ENCODE measurements around the gene TUG1. TPM values are rescaled to one million over a fixed set of nuclear protein-coding genes. Genes with fewer than 3 reads are reported as not detected.

TUG1 gene
- 100 to 1,000 TPM; 129 to 132 TPM for total RNA-seq
- 10 to 100 TPM; 12.3 to 20.6 TPM for polyA plus RNA-seq

DNA sequence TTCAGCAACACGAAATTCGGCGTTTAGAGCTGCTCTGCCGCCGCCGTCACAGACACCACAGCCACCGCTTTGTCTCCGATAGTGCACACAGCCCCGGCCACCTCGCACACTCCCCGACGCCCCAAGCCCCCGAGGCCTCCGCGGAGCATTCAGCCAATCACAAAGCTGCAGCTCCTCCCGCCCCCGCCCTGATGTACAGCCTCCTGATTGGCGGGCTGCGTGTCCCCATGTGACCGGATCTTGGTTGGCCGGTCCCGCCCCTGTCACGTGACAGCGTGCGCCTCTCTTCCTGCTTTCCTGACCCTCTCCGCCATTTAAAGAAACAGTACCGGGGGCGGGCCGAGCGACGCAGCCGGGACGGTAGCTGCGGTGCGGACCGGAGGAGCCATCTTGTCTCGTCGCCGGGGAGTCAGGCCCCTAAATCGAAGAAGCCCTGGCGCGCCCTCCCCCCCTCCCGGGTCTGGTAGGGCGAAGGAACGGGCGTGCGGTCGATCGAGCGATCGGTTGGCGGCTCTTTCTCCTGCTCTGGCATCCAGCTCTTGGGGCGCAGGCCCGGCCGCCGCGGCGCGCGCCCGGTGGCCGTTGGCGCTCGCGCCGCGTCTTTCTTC, at the start of gene TUG1:
Gene TUG1, plus strand, starts transcription at position 342 of the 608 bp plus-strand sequence.
- Mint-ChIP-seq H3K27me3 (no peaks in the 10 kb centered on the region), H3K9me3 (peaks cover 9 to 53% (median 38%) of the 10 kb centered on the region in 8 donors), H3K4me1 (peaks cover 30 to 69% (median 52%) of the 10 kb centered on the region in 4 donors), H3K36me3 (peaks cover 50 to 55% of the 10 kb centered on the region in 2 donors), H3K4me3 (peak within 1 kb of the TSS; percentile 89 to 96 (median 94)), H3K27ac (peak within 1 kb of the TSS; percentile 94 to 98 (median 97))
- intact Hi-C loops (cut with micrococcal nuclease), result loop anchor here (1.0 to 2.0 kb wide), 6 partner anchors 26 to 377 kb away; partner anchors contain the start of genes LIMK2, SLC35E4 and SMTN
- DNase-seq, result peak; percentile 97 to 99 (median 98)
- H3K27me3 ChIP-seq (ENCODE audit: insufficient read depth, low read length), result no peaks in the 10 kb centered on the region
- H3K4me3 ChIP-seq (ENCODE audit: low read length in 2 of 2), result peak within 1 kb of the TSS; percentile 68 to 80
- ChIA-PET POLR2A (ENCODE audit: partially characterized antibody) (interaction anchor here (1.0 to 7.4 kb wide), 26 partner anchors 13 to 1505 kb away, joined by 3 to 142 read pairs (median 6); partner anchors contain the start of genes FBXO7, PATZ1, PES1 and PIK3IP1), CTCF (ENCODE audit: partially characterized antibody) (interaction anchor here (1.0 to 3.6 kb wide), 13 partner anchors 10 to 169 kb away, joined by 3 to 35 read pairs (median 4); no protein-coding TSS in a partner anchor)
- peaks cover 39% of the 10 kb centered on the region for H3K4me1 ChIP-seq (ENCODE audit: insufficient read depth, low read length)
- peak within 1 kb of the TSS; percentile 90 for H3K27ac ChIP-seq (ENCODE audit: low read depth, low read length)
- peaks cover 26% of the 10 kb centered on the region for H3K36me3 ChIP-seq (ENCODE audit: insufficient read depth, low read length)
- peaks cover 5 to 27% of the 10 kb centered on the region in 2 donors for H3K9me3 ChIP-seq (ENCODE audit: control insufficient read depth in 1 of 2, low read length in 2 of 2)

DNA sequence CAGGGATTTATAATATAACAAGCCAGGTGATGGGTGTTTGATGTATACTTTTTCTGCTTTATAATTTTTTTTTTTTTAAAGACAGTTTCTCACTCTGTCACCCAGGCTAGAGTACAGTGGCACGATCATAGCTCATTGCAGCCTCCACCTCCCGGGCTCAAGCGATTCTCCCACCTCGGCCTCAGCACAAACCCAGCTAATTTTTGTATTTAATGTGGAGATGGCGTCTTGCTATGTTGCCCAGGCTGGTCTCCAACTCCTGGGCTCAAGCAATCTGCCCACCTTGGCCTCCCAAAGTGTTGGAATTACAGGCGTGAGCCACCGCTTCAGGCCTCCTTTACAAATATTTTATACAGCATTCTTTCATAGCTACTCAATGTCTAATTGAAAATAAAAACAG, 49.1 kb upstream of the TUG1 start:
- CTCF ChIA-PET (ENCODE audit: partially characterized antibody), result interaction anchor here (0.5 to 5.9 kb wide), 38 partner anchors 8 to 1326 kb away, joined by 3 to 95 read pairs (median 4); partner anchors contain the start of genes MORC2, PES1, SLC35E4 and TUG1
- peak overlapping the region in 1 of 7 donors; percentile 80 for H3K27ac Mint-ChIP-seq

DNA sequence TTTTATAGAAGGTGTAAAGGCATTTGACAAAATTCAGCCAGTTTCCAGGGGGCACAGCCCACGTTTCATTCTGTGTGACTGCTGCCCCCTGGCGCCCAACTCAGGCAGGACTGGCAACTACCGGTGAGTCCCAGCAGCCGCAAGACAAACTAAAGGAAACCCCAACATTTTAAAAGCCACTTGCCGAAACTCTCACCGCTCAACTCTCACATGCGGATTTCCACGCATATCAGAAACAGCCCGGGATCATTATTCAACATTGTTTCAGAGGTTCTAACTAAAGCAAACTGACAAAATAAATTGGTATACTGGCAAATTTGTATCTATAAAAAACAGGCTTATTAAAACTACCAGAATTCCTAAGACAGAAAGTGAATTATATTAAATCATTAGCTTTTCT, 48.7 kb upstream of the TUG1 start:
- peak; percentile 71 to 78 (median 77) for DNase-seq
- Mint-ChIP-seq H3K27me3 (no peaks in the 10 kb centered on the region), H3K4me3 (peak overlapping the region; percentile 69 to 86 (median 76)), H3K27ac (peak overlapping the region in 5 of 7 donors; percentile 5 to 80 (median 73)), H3K36me3 (peaks cover 6 to 19% of the 10 kb centered on the region in 2 donors), H3K9me3 (peaks cover 0 to under 1% (median 0%) of the 10 kb centered on the region in 8 donors), H3K4me1 (peaks cover 7 to 20% (median 14%) of the 10 kb centered on the region in 4 donors)
- ChIA-PET POLR2A (ENCODE audit: partially characterized antibody) (interaction anchor here (0.6 to 6.4 kb wide), 6 partner anchors 19 to 285 kb away, joined by 3 to 80 read pairs (median 14); partner anchors contain the start of genes MORC2, SLC35E4 and TUG1), CTCF (ENCODE audit: partially characterized antibody) (interaction anchor here (0.7 to 5.9 kb wide), 33 partner anchors 9 to 1325 kb away, joined by 3 to 95 read pairs (median 3); partner anchors contain the start of genes MORC2, PES1, SLC35E4 and TUG1)
- Histone ChIP-seq H3K4me3 (ENCODE audit: low read length in 2 of 2) (no peak overlapping the region), H3K9me3 (ENCODE audit: control insufficient read depth in 1 of 2, low read length in 2 of 2) (peaks cover 0 to 3% of the 10 kb centered on the region in 2 donors), H3K27me3 (ENCODE audit: insufficient read depth, low read length) (no peaks in the 10 kb centered on the region), H3K36me3 (ENCODE audit: insufficient read depth, low read length) (no peaks in the 10 kb centered on the region), H3K27ac (ENCODE audit: low read depth, low read length) (no peak overlapping the region), H3K4me1 (ENCODE audit: insufficient read depth, low read length) (peaks cover 23% of the 10 kb centered on the region)
- intact Hi-C loops (cut with micrococcal nuclease), result loop anchor here (1.0 to 2.0 kb wide), 4 partner anchors 20 to 286 kb away; partner anchors contain the start of gene TUG1

More for the DNA sequence above, 49.1 kb upstream of the TUG1 start:
- peaks cover 4 to 16% of the 10 kb centered on the region in 2 donors for H3K36me3 Mint-ChIP-seq
- peaks cover 7 to 20% (median 14%) of the 10 kb centered on the region in 4 donors for H3K4me1 Mint-ChIP-seq
- DNase-seq, result no peak
- H3K4me3 Mint-ChIP-seq, result peak overlapping the region in 2 of 8 donors; percentile 79 to 86
- no peaks in the 10 kb centered on the region for H3K27me3 ChIP-seq (ENCODE audit: insufficient read depth, low read length)
- peaks cover 0 to 3% of the 10 kb centered on the region in 2 donors for H3K9me3 ChIP-seq (ENCODE audit: control insufficient read depth in 1 of 2, low read length in 2 of 2)
- H3K9me3 Mint-ChIP-seq, result peaks cover 0 to 2% (median 0%) of the 10 kb centered on the region in 8 donors
- intact Hi-C loops (cut with micrococcal nuclease), result loop anchor here (1.0 to 2.0 kb wide), 4 partner anchors 21 to 286 kb away; partner anchors contain the start of gene TUG1
- POLR2A ChIA-PET (ENCODE audit: partially characterized antibody), result interaction anchor here (0.6 to 6.4 kb wide), 7 partner anchors 20 to 285 kb away, joined by 3 to 80 read pairs (median 7); partner anchors contain the start of genes MORC2, SLC35E4 and TUG1
- H3K27ac ChIP-seq (ENCODE audit: low read depth, low read length), result no peak overlapping the region
- H3K36me3 ChIP-seq (ENCODE audit: insufficient read depth, low read length), result no peaks in the 10 kb centered on the region
- peaks cover 23% of the 10 kb centered on the region for H3K4me1 ChIP-seq (ENCODE audit: insufficient read depth, low read length)
- H3K27me3 Mint-ChIP-seq, result no peaks in the 10 kb centered on the region
- no peak overlapping the region for H3K4me3 ChIP-seq (ENCODE audit: low read length in 2 of 2)

DNA sequence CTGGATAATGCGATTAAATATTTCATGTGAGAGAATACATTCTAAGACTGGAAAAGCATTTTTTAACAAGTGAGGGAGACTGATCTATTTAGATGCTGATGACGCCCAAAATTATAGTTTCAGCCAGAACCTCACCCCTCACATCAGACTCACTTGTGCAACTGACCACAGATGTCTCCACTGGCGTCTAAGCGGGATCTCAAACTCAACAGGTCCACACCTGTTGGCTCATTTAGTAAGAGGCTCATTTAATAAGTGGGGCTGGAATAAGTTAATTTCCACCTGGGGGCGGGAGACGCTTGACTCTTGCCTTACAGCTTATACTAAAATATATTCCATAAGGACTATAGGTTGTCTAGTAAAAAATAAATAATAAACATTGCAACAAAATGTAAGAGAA, 48.0 kb upstream of the TUG1 start:
- Mint-ChIP-seq H3K27ac (peak overlapping the region; percentile 73 to 93 (median 88)), H3K9me3 (no peaks in the 10 kb centered on the region), H3K4me3 (peak overlapping the region; percentile 76 to 91 (median 85)), H3K27me3 (no peaks in the 10 kb centered on the region), H3K4me1 (peaks cover 7 to 20% (median 14%) of the 10 kb centered on the region in 4 donors), H3K36me3 (peaks cover 8 to 23% of the 10 kb centered on the region in 2 donors)
- H3K4me1 ChIP-seq (ENCODE audit: insufficient read depth, low read length), result peaks cover 23% of the 10 kb centered on the region
- intact Hi-C loops (cut with micrococcal nuclease), result loop anchor here (2.0 kb wide), 1 partner anchor 20 kb away; no protein-coding TSS in a partner anchor
- H3K27ac ChIP-seq (ENCODE audit: low read depth, low read length), result peak overlapping the region; percentile 51
- H3K4me3 ChIP-seq (ENCODE audit: low read length in 2 of 2), result peak overlapping the region in 1 of 2 donors; percentile 69
- H3K9me3 ChIP-seq (ENCODE audit: control insufficient read depth in 1 of 2, low read length in 2 of 2), result no peaks in the 10 kb centered on the region
- no peak for DNase-seq
- peaks cover 3% of the 10 kb centered on the region for H3K36me3 ChIP-seq (ENCODE audit: insufficient read depth, low read length)
- no peaks in the 10 kb centered on the region for H3K27me3 ChIP-seq (ENCODE audit: insufficient read depth, low read length)
- POLR2A ChIA-PET (ENCODE audit: partially characterized antibody), result interaction anchor here (1.5 to 6.4 kb wide), 7 partner anchors 11 to 286 kb away, joined by 4 to 80 read pairs (median 25); partner anchors contain the start of genes MORC2, SLC35E4 and TUG1
- CTCF ChIA-PET (ENCODE audit: partially characterized antibody), result interaction anchor here (0.9 to 5.9 kb wide), 13 partner anchors 9 to 299 kb away, joined by 3 to 95 read pairs (median 14); partner anchors contain the start of genes MORC2, SLC35E4 and TUG1

DNA sequence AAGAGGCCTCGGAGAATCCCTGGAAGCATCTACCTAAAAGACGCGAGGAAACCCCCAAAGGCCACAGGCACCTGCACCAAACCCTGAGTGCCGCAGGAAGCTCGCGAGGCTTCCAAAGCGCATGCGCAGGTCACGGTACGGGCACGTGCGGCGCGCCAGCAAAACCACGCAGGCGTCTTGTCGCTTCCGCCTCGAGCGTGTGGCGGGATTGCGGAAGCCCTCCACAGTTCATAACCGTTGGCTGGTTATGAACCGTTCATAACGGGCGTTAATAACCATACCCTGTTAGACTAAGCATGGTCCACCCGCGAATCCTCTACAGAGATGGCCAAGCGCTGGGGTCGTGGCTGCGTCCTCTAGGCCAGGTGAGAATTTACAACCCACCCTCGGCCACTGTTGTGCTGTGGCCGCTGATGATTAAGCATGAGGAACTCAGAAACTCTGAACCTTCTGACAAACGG, 46.9 kb upstream of the TUG1 start:
- peaks cover 16 to 32% of the 10 kb centered on the region in 2 donors for H3K36me3 Mint-ChIP-seq
- CTCF ChIA-PET (ENCODE audit: partially characterized antibody), result interaction anchor here (0.6 to 5.9 kb wide), 16 partner anchors 8 to 675 kb away, joined by 3 to 95 read pairs (median 4); partner anchors contain the start of genes MORC2, SLC35E4 and TUG1
- peak; percentile 76 to 82 (median 79) for DNase-seq
- H3K9me3 Mint-ChIP-seq, result no peaks in the 10 kb centered on the region
- H3K27ac Mint-ChIP-seq, result peak overlapping the region; percentile 76 to 93 (median 88)
- H3K27ac ChIP-seq (ENCODE audit: low read depth, low read length), result peak overlapping the region; percentile 51
- no peaks in the 10 kb centered on the region for H3K27me3 Mint-ChIP-seq
- intact Hi-C loops (cut with micrococcal nuclease), result no loop called here
- H3K4me3 ChIP-seq (ENCODE audit: low read length in 2 of 2), result peak overlapping the region in 1 of 2 donors; percentile 69
- no peaks in the 10 kb centered on the region for H3K9me3 ChIP-seq (ENCODE audit: control insufficient read depth in 1 of 2, low read length in 2 of 2)
- H3K4me1 ChIP-seq (ENCODE audit: insufficient read depth, low read length), result peaks cover 23% of the 10 kb centered on the region
- H3K27me3 ChIP-seq (ENCODE audit: insufficient read depth, low read length), result no peaks in the 10 kb centered on the region
- peak overlapping the region; percentile 76 to 91 (median 85) for H3K4me3 Mint-ChIP-seq
- POLR2A ChIA-PET (ENCODE audit: partially characterized antibody), result interaction anchor here (0.6 to 6.4 kb wide), 15 partner anchors 10 to 831 kb away, joined by 3 to 80 read pairs (median 5); partner anchors contain the start of genes MORC2, PATZ1, SLC35E4 and TUG1
- peaks cover 9 to 20% (median 14%) of the 10 kb centered on the region in 4 donors for H3K4me1 Mint-ChIP-seq
- H3K36me3 ChIP-seq (ENCODE audit: insufficient read depth, low read length), result peaks cover 12% of the 10 kb centered on the region

DNA sequence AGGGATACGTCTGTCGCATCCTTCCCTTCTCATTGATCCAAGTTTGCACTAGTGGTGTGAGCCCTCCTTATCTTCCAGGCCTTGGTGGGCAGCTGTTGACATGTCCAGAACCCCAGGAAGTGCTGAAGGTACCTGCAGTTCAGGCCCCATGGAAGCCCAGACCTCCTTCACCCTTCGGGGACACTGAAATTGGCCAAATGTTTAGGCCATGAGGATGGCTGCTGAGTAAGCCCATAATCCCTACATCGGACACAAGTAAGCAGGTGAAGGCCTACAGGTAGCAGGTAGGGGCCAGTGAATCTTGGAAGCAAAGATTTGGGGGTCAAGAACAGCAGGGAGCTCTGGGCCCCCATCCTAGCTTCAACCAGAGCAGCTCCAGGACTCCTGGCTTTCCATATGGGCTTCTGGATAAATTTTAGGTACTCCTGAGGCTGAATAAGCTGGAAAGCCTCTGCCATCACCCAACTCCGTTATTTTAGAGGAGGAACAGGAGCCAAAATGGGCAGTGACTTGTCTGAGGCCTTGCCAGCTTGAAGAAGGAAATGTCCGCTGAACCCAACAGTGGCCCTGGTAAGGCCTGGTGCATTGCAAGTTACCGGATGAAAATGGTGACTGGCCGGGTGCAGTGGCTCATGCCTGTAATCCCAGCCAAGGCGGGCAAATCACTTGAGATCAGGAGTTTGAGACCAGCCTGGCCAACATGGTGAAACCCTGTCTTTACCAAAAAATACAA, 45.7 kb upstream of the TUG1 start:
- Mint-ChIP-seq H3K36me3 (peaks cover 19 to 41% of the 10 kb centered on the region in 2 donors), H3K4me1 (peaks cover 9 to 20% (median 14%) of the 10 kb centered on the region in 4 donors), H3K27me3 (no peaks in the 10 kb centered on the region), H3K4me3 (no peak overlapping the region), H3K27ac (peak overlapping the region in 3 of 7 donors; percentile 42 to 65 (median 47)), H3K9me3 (no peaks in the 10 kb centered on the region)
- Histone ChIP-seq H3K27ac (ENCODE audit: low read depth, low read length) (no peak overlapping the region), H3K9me3 (ENCODE audit: control insufficient read depth in 1 of 2, low read length in 2 of 2) (no peaks in the 10 kb centered on the region), H3K4me1 (ENCODE audit: insufficient read depth, low read length) (peaks cover 23% of the 10 kb centered on the region), H3K27me3 (ENCODE audit: insufficient read depth, low read length) (no peaks in the 10 kb centered on the region), H3K36me3 (ENCODE audit: insufficient read depth, low read length) (peaks cover 23% of the 10 kb centered on the region), H3K4me3 (ENCODE audit: low read length in 2 of 2) (no peak overlapping the region)
- ChIA-PET POLR2A (ENCODE audit: partially characterized antibody) (interaction anchor here (0.6 to 6.4 kb wide), 5 partner anchors 9 to 161 kb away, joined by 3 to 80 read pairs (median 27); partner anchors contain the start of genes MORC2 and TUG1), CTCF (ENCODE audit: partially characterized antibody) (interaction anchor here (1.2 to 5.9 kb wide), 5 partner anchors 12 to 289 kb away, joined by 5 to 95 read pairs (median 42); partner anchors contain the start of genes MORC2, SLC35E4 and TUG1)
- intact Hi-C loops (cut with micrococcal nuclease), result no loop called here
- DNase-seq, result no peak
